IPS DF 4.7 (cell line): ENCODE data around the gene SNTB2.
"Not testable (repeated sequence)": the region's sequence is repeated elsewhere in the genome, so short reads cannot be mapped to it uniquely, and the experiment has no call there.

Experiments used
- DNase-seq: peaks from one replicate; pipeline ENCODE4 v3.0.0-alpha.2; 2013; ENCODE audit warnings: low spot score; ENCODE audit errors: extremely low read depth

SNTB2 gene

GRCh38 chr16:69233124-69233523 lies 46.2 kb downstream of the SNTB2 start:
- no peak for DNase-seq

DNA sequence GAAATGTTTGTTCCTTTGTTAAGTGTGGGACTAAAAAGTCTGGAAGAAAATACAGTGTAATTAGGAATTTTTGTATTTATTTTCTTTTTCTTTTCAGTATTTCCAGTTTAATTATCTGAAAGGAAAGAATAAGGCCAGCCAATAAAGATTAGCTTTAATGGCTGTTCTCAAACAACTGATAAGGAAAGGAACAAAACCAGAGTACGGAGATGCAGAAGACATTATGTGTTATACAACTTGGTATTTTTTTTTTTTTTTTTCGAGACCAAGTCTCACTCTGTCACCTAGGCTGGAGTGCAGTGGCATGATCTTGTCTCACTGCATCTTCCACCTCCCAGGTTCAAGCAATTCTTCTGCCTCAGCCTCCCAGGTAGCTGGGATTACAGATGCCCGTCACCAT lies 47.5 kb downstream of the SNTB2 start:
- no peak for DNase-seq

DNA sequence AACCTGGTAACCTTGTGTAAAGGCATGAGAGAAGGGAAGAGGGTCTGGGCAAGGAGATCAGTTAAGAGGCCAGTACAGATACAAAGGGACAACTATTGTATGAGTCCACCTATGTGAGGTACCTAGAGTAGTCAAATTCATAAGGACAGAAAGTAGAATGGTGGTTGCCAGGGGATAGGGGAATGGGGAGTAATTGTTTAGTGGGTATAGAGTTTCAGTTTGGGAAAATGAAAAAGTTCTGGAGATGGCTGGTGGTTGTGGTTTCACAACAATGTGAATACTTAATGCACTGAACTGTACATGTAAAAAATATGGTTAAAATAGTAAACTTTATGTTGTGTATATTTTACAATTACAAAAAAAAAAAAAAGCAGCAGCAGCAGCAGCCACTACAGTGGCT lies 49.4 kb downstream of the SNTB2 start:
- DNase-seq, result no peak

- DNase-seq, result no peak
These were observed 50.3 kb downstream of the SNTB2 start for GRCh38 chr16:69237296-69237695.

GRCh38 chr16:69239851-69240250 lies 52.9 kb downstream of the SNTB2 start:
- no peak for DNase-seq

DNA sequence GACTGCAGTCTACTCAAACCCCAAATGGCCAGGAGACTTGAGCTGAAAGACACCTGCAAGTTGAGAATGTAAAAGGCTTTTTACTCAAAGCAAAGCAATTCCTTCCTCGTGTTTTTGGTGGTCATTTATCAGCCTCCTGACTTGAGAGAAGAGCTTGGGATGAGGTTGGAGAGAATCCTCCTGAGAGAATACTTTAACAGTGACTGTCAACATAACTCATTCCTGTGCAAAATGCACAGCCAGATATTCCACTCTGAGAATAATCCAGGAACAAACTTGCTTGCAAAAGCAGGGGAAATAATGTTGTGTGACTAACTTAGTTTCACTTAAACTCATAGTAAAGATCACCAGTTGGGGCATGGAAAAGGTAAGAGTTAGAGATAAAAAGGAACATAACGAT lies 53.4 kb downstream of the SNTB2 start:
- DNase-seq, result no peak

GRCh38 chr16:69241926-69242325 lies 55.0 kb downstream of the SNTB2 start:
- no peak for DNase-seq

- no peak for DNase-seq
These were observed 56.5 kb downstream of the SNTB2 start for GRCh38 chr16:69243479-69243878.

DNA sequence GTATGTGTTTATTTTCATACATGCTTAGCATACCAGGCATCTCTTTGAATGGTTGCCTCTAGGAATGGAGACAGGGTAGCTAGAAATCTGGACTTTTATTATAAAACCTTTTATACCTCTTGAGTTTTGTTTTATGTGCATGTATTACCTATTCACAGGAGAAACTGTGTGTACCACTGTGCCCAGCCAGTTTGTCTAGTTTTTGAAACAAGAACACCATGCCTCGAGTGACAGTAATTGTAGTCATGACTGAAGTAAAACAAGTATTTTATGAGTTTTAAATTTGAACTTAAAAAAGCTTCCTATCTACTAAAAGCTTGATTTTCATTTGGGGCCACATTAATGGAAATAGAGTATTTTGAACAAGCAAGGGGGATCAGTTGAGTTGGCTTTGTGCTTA lies 57.4 kb downstream of the SNTB2 start:
- no peak for DNase-seq

- DNase-seq, result no peak
These were observed 63.1 kb downstream of the SNTB2 start for GRCh38 chr16:69250081-69250480.

- no peak for DNase-seq
These were observed 66.9 kb downstream of the SNTB2 start for GRCh38 chr16:69253870-69254341.

GRCh38 chr16:69259428-69259764 lies 72.4 kb downstream of the SNTB2 start:
- not testable (repeated sequence) for DNase-seq

GRCh38 chr16:69260019-69260418 lies 73.1 kb downstream of the SNTB2 start:
- no peak for DNase-seq

- DNase-seq, result no peak
These were observed 73.5 kb downstream of the SNTB2 start for GRCh38 chr16:69260506-69260905.

GRCh38 chr16:69266334-69267063 lies 79.5 kb downstream of the SNTB2 start:
- DNase-seq, result no peak

DNA sequence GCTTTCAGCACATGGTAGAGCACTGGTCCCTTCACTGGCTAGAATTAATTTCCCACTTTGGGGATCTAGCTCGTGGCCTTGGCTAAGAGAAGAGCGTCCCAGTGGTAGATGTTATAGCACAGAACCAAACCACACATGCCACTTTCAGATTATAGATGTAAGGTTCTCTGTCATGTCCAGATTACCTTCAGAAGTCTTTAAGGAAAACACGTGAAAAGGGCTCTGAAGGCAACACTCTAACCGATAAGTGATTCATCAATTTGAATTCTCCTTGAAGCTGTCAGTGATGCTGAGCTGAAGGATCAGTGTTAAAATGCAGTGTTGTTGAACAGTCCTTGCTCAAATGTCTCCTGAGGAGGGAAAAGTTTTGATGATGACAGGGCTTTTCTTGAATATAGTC lies 80.7 kb downstream of the SNTB2 start:
- DNase-seq, result no peak

DNA sequence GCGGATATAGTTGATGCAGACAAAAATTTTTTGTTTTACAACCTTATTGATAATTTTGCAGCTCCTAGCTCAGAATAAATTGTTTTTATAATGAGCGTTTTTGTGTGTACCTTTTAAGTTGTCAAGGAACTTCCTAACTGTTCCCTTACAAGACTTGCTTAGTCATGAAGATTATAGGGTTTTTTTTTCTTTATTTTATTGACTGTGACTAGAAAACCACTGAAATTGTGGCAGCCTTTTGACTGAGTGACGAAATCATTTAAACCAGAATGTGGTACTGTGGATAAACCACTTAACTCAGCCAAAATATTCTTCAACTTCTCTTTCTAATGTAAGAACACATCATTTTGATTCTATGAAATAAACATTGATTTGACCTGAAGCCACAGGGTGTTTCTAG lies 83.4 kb downstream of the SNTB2 start:
- DNase-seq, result no peak

DNA sequence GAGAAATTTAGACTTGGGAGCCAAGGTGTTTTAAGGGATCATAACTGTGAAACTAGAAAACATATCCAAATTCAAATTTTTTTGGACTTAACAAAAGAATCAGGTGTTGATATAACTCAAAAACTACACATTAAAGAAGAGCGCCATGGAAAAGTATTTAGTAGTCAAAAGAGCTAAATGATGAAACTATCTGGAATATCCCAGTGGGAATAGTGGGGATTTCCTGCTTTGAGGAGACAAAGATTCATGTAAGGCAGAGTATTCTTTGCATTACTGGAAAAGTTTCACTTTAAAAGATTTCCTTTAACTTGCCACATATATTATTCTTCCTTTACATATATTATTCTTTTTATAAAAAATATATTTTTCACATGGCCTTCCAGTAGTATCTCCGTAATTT lies 83.9 kb downstream of the SNTB2 start:
- DNase-seq, result no peak

DNA sequence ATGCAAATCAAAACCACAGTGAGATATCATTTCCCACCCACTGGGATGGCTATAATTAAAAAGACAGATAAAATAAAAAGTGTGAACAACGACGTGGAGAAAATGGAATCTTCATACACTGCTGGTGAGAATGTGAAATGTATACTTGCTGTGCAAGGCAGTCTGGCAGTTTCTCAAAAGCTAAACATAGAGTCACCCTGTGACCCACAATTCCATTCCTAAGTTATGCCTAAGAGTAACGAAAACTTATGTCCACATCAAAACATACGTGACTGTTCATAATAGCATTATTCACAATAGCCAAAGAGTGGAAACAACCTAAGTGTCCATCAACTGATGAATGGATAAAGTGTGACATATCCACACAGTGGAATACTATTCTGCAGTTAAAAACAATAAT lies 86.0 kb downstream of the SNTB2 start:
- no peak for DNase-seq

- DNase-seq, result no peak
These were observed 87.8 kb downstream of the SNTB2 start for GRCh38 chr16:69274699-69275235.

DNA sequence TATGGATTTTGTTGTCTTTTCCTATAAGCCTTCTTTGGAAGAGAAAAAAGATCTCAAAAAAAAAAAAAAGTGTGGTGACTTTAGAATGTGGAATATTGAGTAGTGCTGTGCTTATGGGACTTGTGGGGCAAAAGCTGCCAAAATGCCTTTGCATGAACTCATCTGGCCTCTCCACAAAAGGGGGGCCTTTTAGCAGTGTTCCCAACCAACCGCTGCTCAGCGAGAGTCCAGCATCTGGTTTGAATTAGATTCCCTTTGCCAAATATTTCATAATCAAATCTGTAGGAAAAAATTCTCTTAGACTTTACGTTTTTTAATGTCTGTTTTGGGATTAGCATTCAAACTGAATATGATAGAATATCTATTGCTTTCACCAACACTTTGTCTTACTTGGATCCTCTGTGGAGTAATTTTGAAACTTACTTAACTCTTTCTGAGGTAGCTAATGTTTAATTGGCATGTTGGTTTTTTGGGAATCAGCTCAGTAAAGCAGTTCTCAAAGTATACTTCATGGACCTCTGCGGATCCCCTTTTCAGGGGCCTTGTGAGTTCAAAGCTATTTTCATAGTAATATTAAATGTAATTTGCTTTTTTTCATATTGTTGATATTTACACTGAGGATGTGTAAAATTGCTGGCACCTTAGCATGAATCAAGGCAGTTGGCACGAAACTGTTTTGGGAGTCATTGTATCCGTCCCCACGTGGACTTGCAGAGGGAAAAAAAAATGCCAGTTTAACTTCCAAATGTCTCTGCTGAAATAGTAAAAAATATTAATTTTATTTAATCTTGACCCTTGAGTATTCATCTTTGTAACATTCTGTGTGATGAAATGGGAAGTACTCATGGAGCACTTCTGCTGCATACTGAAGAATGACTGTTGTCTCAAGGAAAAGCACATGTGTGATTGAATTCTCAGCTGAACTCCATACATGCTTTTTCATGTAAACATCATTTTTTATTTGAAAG lies 89.5 kb downstream of the SNTB2 start:
- no peak for DNase-seq

- no peak for DNase-seq
These were observed 90.4 kb downstream of the SNTB2 start for GRCh38 chr16:69277413-69277812.
